HEK293 (cell line): Measurements from ENCODE around the gene EXOSC5.
A peak's percentile ranks its signal among the peaks of the same experiment; 100 is the strongest.

Experiments used
- CTCF ChIA-PET: fragments of 350-600 bp; formaldehyde crosslinking; extraction: SDS; loops from one replicate; lab custom pipeline; 2021; ENCODE audit warnings: antibody characterized with exemption; lab: Yijun Ruan, JAX
- POLR2A ChIA-PET: fragments of 300-600 bp; formaldehyde crosslinking; extraction: SDS; loops from one replicate; lab custom pipeline; 2020; ENCODE audit warnings: antibody characterized with exemption, inconsistent platforms; lab: Yijun Ruan, JAX
- H3K27ac ChIP-seq: fragments of 200-500 bp; sonication (Bioruptor generic); 2 replicates; pipeline ENCODE4 v1.5.1; 2014; ENCODE audit warnings: low read depth, low read length, control low read depth, inconsistent platforms; ENCODE audit errors: extremely low read depth
- H3K36me3 ChIP-seq, 2 experiments: fragments of 200-500 bp in 1 of 2; sonication (Bioruptor generic) in 1 of 2; 1 replicate in 1 of 2; 2 replicates in 1 of 2; pipeline ENCODE4 v1.5.1; 2014 to 2017; ENCODE audit warnings: inconsistent platforms in 2 of 2, low read length in 2 of 2; ENCODE audit not compliant: control insufficient read depth in 2 of 2, insufficient read depth in 1 of 2
- H3K4me1 ChIP-seq: fragments of 200-500 bp; sonication (Bioruptor generic); 2 replicates; pipeline ENCODE4 v1.5.1; 2014; ENCODE audit warnings: mild to moderate bottlenecking, low read length, inconsistent platforms; ENCODE audit not compliant: control insufficient read depth, insufficient read depth
- H3K4me3 ChIP-seq: 2 replicates; pipeline ENCODE4 v1.5.1; 2011; ENCODE audit warnings: low read depth, mild to moderate bottlenecking, control low read depth, low read length, moderate library complexity
- H3K9me3 ChIP-seq: fragments of 200-500 bp; sonication (Bioruptor generic); 2 replicates; pipeline ENCODE4 v1.5.1; 2014; ENCODE audit warnings: low read depth, low read length, inconsistent platforms; ENCODE audit not compliant: control insufficient read depth, insufficient read depth
- OSR2 ChIP-seq: fragments of 450-650 bp; formaldehyde crosslinking; IDR thresholded peaks from 2 replicates; pipeline ENCODE4 v1.5.1; 2016; ENCODE audit warnings: missing biosample characterization, missing genetic modification characterization
- PATZ1 ChIP-seq: fragments of 450-650 bp; formaldehyde crosslinking; IDR thresholded peaks from 2 replicates; pipeline ENCODE4 v1.5.1; 2016; ENCODE audit warnings: missing biosample characterization, missing genetic modification characterization
- YY2 ChIP-seq: fragments of 450-650 bp; formaldehyde crosslinking; IDR thresholded peaks from 2 replicates; pipeline ENCODE4 v1.5.1; 2016; ENCODE audit warnings: missing biosample characterization, missing genetic modification characterization
- ZBTB48 ChIP-seq: fragments of 450-650 bp; formaldehyde crosslinking; IDR thresholded peaks from 2 replicates; pipeline ENCODE4 v1.5.1; 2016; ENCODE audit warnings: missing biosample characterization, missing genetic modification characterization
- ZEB2 ChIP-seq: fragments of 450-650 bp; formaldehyde crosslinking; IDR thresholded peaks from 2 replicates; pipeline ENCODE4 v1.5.1; 2016; ENCODE audit warnings: missing biosample characterization, missing genetic modification characterization
- ZFP3 ChIP-seq: fragments of 450-650 bp; formaldehyde crosslinking; IDR thresholded peaks from 2 replicates; pipeline ENCODE4 v1.5.1; 2016; ENCODE audit warnings: low read depth, missing biosample characterization, missing genetic modification characterization
- ZFP69B ChIP-seq: fragments of 450-650 bp; formaldehyde crosslinking; IDR thresholded peaks from 2 replicates; pipeline ENCODE4 v1.5.1; 2016; ENCODE audit warnings: missing biosample characterization, missing genetic modification characterization
- ZIC2 ChIP-seq: fragments of 450-650 bp; formaldehyde crosslinking; IDR thresholded peaks from 2 replicates; pipeline ENCODE4 v1.5.1; 2016; ENCODE audit warnings: missing biosample characterization, missing genetic modification characterization
- ZNF10 ChIP-seq: fragments of 450-650 bp; formaldehyde crosslinking; IDR thresholded peaks from 2 replicates; pipeline ENCODE4 v1.5.1; 2017; ENCODE audit warnings: missing biosample characterization, missing genetic modification characterization
- ZNF175 ChIP-seq: fragments of 450-650 bp; formaldehyde crosslinking; IDR thresholded peaks from 2 replicates; pipeline ENCODE4 v1.5.1; 2016; ENCODE audit warnings: missing biosample characterization, missing genetic modification characterization
- ZNF292 ChIP-seq: fragments of 450-650 bp; formaldehyde crosslinking; IDR thresholded peaks from 2 replicates; pipeline ENCODE4 v1.5.1; 2016; ENCODE audit warnings: low read depth, missing biosample characterization, missing genetic modification characterization, borderline replicate concordance
- ZNF610 ChIP-seq: fragments of 450-650 bp; formaldehyde crosslinking; IDR thresholded peaks from 2 replicates; pipeline ENCODE4 v1.5.1; 2016; ENCODE audit warnings: missing biosample characterization, missing genetic modification characterization, borderline replicate concordance
- ZNF626 ChIP-seq: fragments of 450-650 bp; sonication (Bioruptor Pico); formaldehyde crosslinking; IDR thresholded peaks from 2 replicates; pipeline ENCODE4 v1.5.1; 2018; ENCODE audit warnings: missing biosample characterization, missing genetic modification characterization, inconsistent platforms
- ZNF707 ChIP-seq: fragments of 450-650 bp; formaldehyde crosslinking; IDR thresholded peaks from 2 replicates; pipeline ENCODE4 v1.5.1; 2016; ENCODE audit warnings: missing biosample characterization, missing genetic modification characterization
- ZNF791 ChIP-seq: fragments of 450-650 bp; formaldehyde crosslinking; IDR thresholded peaks from 2 replicates; pipeline ENCODE4 v1.5.1; 2016; ENCODE audit warnings: missing biosample characterization, missing genetic modification characterization
- ZNF837 ChIP-seq: fragments of 450-650 bp; formaldehyde crosslinking; IDR thresholded peaks from 2 replicates; pipeline ENCODE4 v1.5.1; 2016; ENCODE audit warnings: missing biosample characterization, missing genetic modification characterization
- TF ChIP-seq, protein P1 (sequence below): fragments of 450-650 bp; formaldehyde crosslinking; IDR thresholded peaks from 2 replicates; pipeline ENCODE4 v1.5.1; 2016; ENCODE audit warnings: missing biosample characterization, missing genetic modification characterization
- TF ChIP-seq, protein P2 (sequence below): fragments of 450-650 bp; formaldehyde crosslinking; IDR thresholded peaks from 2 replicates; pipeline ENCODE4 v1.5.1; 2016; ENCODE audit warnings: missing biosample characterization, missing genetic modification characterization
- TF ChIP-seq, protein P3 (sequence below): fragments of 450-650 bp; IDR thresholded peaks from 2 replicates; pipeline ENCODE4 v1.5.1; 2018; ENCODE audit warnings: missing biosample characterization, missing genetic modification characterization
- TF ChIP-seq, protein P4 (sequence below): fragments of 450-650 bp; formaldehyde crosslinking; IDR thresholded peaks from 2 replicates; pipeline ENCODE4 v1.5.1; 2017; ENCODE audit warnings: missing biosample characterization, missing genetic modification characterization
- TF ChIP-seq, protein P5 (sequence below): fragments of 450-650 bp; formaldehyde crosslinking; IDR thresholded peaks from 2 replicates; pipeline ENCODE4 v1.5.1; 2016; ENCODE audit warnings: missing biosample characterization, missing genetic modification characterization

The EXOSC5 gene

GRCh38 chr19:41366089-41366488, 31.1 kb downstream of the EXOSC5 start:
- POLR2A ChIA-PET, result interaction anchor here (3.8 to 4.7 kb wide), 2 partner anchors 13 to 14 kb away, joined by 64 to 73 read pairs; partner anchors contain the start of gene TMEM91
- CTCF ChIA-PET, result interaction anchor here (0.6 to 5.3 kb wide), 5 partner anchors 10 to 471 kb away, joined by 3 to 64 read pairs (median 3); partner anchors contain the start of genes TGFB1 and TMEM91
- H3K4me3 ChIP-seq, result no peak overlapping the region
- no peak overlapping the region for H3K27ac ChIP-seq
- H3K36me3 ChIP-seq, result no peaks in the 10 kb centered on the region; a peak in 1 of 3 replicates
- 0 out of 2 replicates have a peak, but pooled peaks cover 5% of the 10 kb centered on the region for H3K4me1 ChIP-seq
- H3K9me3 ChIP-seq, result no peaks in the 10 kb centered on the region
- TF ChIP-seq YY2 (tag by site-specific recombination), result peak; percentile 25; the same call in 1 of the 2 replicates
- no peak for TF ChIP-seq ZNF837

DNA sequence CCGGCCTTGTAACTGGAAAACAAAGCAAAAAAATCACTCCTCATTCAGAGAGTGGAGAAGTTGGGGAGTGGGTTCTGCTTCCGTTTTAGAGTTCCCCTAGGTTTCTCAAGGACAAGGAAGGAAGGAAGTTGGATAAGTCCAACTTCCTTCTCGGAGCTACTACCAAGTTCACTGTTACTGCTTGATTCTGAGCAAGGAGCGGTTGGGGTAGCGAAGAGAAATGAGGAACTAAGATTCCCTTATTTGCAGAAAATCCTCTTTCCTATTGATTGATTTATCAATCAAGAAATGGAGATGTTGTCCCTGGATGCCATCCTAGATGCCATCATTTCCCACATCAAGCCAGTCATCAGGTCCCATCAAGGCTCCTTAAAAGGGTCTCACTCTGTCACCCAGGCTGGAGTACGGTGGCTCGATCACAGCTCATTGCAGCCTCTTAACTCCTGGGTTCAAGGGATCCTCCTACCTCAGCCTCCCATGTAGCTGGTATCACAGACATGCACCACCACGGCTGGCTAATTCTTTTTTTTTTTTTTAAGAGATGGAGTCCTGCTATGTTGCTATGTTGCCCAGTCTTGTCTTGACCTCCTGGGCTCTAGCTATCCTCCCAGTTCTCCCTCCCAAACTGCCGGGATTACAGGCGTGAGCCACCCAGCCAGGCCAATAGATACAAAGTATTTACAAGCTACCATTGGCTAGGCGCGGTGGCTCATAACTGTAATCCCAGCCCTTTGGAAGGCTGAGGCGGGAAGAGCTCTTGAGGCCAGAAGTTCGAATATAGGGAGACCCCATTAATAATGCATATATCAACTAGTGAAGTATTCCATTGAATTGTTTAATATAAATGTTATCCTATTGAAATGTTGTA, 32.4 kb downstream of the EXOSC5 start:
- POLR2A ChIA-PET, result interaction anchor here (0.5 to 4.7 kb wide), 19 partner anchors 8 to 893 kb away, joined by 3 to 73 read pairs (median 8); partner anchors contain the start of genes DMAC2, ERICH4, HNRNPUL1 and RAB4B
- no peaks in the 10 kb centered on the region for H3K9me3 ChIP-seq
- CTCF ChIA-PET, result interaction anchor here (0.5 to 5.3 kb wide), 12 partner anchors 11 to 816 kb away, joined by 3 to 64 read pairs (median 4); partner anchors contain the start of genes TGFB1 and TMEM91
- H3K36me3 ChIP-seq, result no peaks in the 10 kb centered on the region; a peak in 1 of 3 replicates
- H3K4me3 ChIP-seq, result peak overlapping the region; percentile 72
- peak overlapping the region; percentile 74 for H3K27ac ChIP-seq
- H3K4me1 ChIP-seq, result 0 out of 2 replicates have a peak, but pooled peaks cover 5% of the 10 kb centered on the region
- TF ChIP-seq ZNF791 (no peak), PATZ1 (tag by site-specific recombination) (no peak), ZEB2 (no peak), ZFP3 (tag by site-specific recombination) (no peak), ZNF292 (no peak), ZBTB48 (tag by site-specific recombination) (peak; percentile 40), ZIC2 (tag by site-specific recombination) (no peak), ZNF10 (tag by site-specific recombination) (no peak), ZNF175 (tag by site-specific recombination) (no peak), ZNF707 (tag by site-specific recombination) (no peak), ZNF610 (tag by site-specific recombination) (0 out of 2 replicates have a peak, but pooled peaks have one; percentile 5), OSR2 (tag by site-specific recombination) (no peak), ZFP69B (tag by site-specific recombination) (0 out of 2 replicates have a peak, but pooled peaks have one; percentile 8), ZNF626 (no peak)
- TF ChIP-seq, protein P1, sequence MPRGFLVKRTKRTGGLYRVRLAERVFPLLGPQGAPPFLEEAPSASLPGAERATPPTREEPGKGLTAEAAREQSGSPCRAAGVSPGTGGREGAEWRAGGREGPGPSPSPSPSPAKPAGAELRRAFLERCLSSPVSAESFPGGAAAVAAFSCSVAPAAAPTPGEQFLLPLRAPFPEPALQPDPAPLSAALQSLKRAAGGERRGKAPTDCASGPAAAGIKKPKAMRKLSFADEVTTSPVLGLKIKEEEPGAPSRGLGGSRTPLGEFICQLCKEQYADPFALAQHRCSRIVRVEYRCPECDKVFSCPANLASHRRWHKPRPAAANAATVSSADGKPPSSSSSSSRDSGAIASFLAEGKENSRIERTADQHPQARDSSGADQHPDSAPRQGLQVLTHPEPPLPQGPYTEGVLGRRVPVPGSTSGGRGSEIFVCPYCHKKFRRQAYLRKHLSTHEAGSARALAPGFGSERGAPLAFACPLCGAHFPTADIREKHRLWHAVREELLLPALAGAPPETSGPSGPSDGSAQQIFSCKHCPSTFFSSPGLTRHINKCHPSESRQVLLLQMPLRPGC, result no peak
- TF ChIP-seq, protein P2, sequence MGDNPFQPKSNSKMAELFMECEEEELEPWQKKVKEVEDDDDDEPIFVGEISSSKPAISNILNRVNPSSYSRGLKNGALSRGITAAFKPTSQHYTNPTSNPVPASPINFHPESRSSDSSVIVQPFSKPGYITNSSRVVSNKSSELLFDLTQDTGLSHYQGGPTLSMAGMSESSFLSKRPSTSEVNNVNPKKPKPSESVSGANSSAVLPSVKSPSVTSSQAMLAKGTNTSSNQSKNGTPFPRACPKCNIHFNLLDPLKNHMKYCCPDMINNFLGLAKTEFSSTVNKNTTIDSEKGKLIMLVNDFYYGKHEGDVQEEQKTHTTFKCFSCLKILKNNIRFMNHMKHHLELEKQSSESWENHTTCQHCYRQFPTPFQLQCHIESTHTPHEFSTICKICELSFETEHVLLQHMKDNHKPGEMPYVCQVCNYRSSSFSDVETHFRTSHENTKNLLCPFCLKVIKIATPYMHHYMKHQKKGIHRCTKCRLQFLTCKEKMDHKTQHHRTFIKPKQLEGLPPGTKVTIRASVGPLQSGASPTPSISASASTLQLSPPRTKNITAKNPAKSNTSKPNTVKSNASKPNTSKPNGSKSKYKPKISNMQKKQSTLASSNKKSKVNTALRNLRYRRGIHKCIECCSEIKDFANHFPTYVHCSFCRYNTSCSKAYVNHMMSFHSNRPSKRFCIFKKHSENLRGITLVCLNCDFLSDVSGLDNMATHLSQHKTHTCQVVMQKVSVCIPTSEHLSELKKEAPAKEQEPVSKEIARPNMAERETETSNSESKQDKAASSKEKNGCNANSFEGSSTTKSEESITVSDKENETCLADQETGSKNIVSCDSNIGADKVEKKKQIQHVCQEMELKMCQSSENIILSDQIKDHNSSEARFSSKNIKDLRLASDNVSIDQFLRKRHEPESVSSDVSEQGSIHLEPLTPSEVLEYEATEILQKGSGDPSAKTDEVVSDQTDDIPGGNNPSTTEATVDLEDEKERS (tag by site-specific recombination), result no peak
- TF ChIP-seq, protein P3, sequence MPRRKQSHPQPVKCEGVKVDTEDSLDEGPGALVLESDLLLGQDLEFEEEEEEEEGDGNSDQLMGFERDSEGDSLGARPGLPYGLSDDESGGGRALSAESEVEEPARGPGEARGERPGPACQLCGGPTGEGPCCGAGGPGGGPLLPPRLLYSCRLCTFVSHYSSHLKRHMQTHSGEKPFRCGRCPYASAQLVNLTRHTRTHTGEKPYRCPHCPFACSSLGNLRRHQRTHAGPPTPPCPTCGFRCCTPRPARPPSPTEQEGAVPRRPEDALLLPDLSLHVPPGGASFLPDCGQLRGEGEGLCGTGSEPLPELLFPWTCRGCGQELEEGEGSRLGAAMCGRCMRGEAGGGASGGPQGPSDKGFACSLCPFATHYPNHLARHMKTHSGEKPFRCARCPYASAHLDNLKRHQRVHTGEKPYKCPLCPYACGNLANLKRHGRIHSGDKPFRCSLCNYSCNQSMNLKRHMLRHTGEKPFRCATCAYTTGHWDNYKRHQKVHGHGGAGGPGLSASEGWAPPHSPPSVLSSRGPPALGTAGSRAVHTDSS, result 0 out of 2 replicates have a peak, but pooled peaks have one; percentile 37
- TF ChIP-seq, protein P4, sequence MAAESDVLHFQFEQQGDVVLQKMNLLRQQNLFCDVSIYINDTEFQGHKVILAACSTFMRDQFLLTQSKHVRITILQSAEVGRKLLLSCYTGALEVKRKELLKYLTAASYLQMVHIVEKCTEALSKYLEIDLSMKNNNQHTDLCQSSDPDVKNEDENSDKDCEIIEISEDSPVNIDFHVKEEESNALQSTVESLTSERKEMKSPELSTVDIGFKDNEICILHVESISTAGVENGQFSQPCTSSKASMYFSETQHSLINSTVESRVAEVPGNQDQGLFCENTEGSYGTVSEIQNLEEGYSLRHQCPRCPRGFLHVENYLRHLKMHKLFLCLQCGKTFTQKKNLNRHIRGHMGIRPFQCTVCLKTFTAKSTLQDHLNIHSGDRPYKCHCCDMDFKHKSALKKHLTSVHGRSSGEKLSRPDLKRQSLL (tag by site-specific recombination), result 0 out of 2 replicates have a peak, but pooled peaks have one; percentile 22
- TF ChIP-seq, protein P5, sequence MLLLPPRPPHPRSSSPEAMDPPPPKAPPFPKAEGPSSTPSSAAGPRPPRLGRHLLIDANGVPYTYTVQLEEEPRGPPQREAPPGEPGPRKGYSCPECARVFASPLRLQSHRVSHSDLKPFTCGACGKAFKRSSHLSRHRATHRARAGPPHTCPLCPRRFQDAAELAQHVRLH, result no peak
